ENCODE data around the gene PTPN13.

DNA sequence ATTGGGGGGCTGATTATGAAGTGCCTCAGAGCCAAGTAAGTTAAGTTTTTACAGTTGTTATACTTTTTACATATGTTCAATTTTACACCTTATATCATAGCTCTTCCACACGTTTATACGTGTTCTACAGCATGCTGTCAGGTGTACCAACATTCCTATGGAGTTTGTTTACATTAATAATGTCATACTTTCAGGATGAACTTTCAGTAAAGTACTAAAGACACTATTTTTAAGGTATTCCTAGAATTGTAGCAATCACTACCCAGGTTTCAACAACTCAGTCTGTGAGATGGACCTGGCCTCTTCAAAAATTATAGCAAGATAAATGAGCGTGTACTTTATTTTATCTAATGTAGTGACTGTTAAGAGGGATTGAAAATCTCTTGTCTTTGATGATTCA is 92.6 kb downstream of the PTPN13 start:
- TF ChIP-seq, protein P1, sequence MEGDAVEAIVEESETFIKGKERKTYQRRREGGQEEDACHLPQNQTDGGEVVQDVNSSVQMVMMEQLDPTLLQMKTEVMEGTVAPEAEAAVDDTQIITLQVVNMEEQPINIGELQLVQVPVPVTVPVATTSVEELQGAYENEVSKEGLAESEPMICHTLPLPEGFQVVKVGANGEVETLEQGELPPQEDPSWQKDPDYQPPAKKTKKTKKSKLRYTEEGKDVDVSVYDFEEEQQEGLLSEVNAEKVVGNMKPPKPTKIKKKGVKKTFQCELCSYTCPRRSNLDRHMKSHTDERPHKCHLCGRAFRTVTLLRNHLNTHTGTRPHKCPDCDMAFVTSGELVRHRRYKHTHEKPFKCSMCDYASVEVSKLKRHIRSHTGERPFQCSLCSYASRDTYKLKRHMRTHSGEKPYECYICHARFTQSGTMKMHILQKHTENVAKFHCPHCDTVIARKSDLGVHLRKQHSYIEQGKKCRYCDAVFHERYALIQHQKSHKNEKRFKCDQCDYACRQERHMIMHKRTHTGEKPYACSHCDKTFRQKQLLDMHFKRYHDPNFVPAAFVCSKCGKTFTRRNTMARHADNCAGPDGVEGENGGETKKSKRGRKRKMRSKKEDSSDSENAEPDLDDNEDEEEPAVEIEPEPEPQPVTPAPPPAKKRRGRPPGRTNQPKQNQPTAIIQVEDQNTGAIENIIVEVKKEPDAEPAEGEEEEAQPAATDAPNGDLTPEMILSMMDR (IDR thresholded peaks at IDR 0.05; ENCODE audit: borderline replicate concordance, extremely low read depth, low read length, poor library complexity, severe bottlenecking): no peak
- no peak for TF ChIP-seq EZH2 (IDR thresholded peaks at IDR 0.05; ENCODE audit: borderline replicate concordance, low read depth, low read length, severe bottlenecking)
